Psoas muscle (tissue), 8 donors: ENCODE measurements around the gene GAS2L2. TPM values are rescaled to one million over a fixed set of nuclear protein-coding genes. Genes with fewer than 3 reads are reported as not detected.

ENCODE experiments used
- ATAC-seq, 4 donors: fragments of 200-7000 bp; cut with Tn5 transposase; one replicate each; pipeline ENCODE4 v1.9.1; 2020; ENCODE audit warnings: moderate library complexity in 3 of 4, mild to moderate bottlenecking in 2 of 4
- DNase-seq, 2 donors: peaks; one replicate each; pipeline ENCODE4 v3.0.0-alpha.2; 2020
- H3K27ac ChIP-seq: fragments of 200-600 bp; one replicate; pipeline ENCODE4 v1.8.0; 2022
- H3K27me3 ChIP-seq, 3 donors: fragments of 200-600 bp in 1 of 3; one replicate each; pipeline versions ENCODE4 v1.6.1 to v1.8.0; 2013 to 2022; ENCODE audit warnings: low read length in 2 of 3, mild to moderate bottlenecking in 2 of 3, moderate library complexity in 1 of 3; ENCODE audit not compliant: insufficient read depth in 3 of 3
- H3K36me3 ChIP-seq, 2 donors: fragments of 200-600 bp in 1 of 2; one replicate each; pipeline versions ENCODE4 v1.6.1 to v1.8.0; 2013 to 2022; ENCODE audit warnings: low read depth in 1 of 2, mild to moderate bottlenecking in 1 of 2, moderate library complexity in 1 of 2; ENCODE audit not compliant: insufficient read depth in 1 of 2
- H3K4me1 ChIP-seq: fragments of 200-600 bp; one replicate; pipeline ENCODE4 v1.8.0; 2022
- H3K4me3 ChIP-seq: fragments of 200-600 bp; one replicate; pipeline ENCODE4 v1.8.0; 2022; ENCODE audit warnings: mild to moderate bottlenecking
- H3K9me3 ChIP-seq: fragments of 200-600 bp; one replicate; pipeline ENCODE4 v1.8.0; 2022
- WGBS, 3 donors: extraction: QIAGEN DNeasy Blood & Tissue Kit; methylation state at CpG; one replicate each; pipeline versions ENCODE4 v1.1.6 to v1.1.7; 2013; 5-methylcytosine and 5-hydroxymethylcytosine counted together
- intact Hi-C, 2 donors: fragments of 100-400 bp; cut with DNase I; formaldehyde crosslinking; loops; one replicate each; pipeline versions ENCODE4 v1.11.0 to v1.14.2; 2022
- polyA plus RNA-seq, 3 donors: library from polyadenylated mRNA; stranded (reverse); fragments of 200-250 nt; gene quantifications; one replicate each; pipeline ENCODE4 v1.2.3, GENCODE V29; 2013
- total RNA-seq, 4 donors: library from RNA; stranded (reverse); fragmentation: NEBNext Ultra II Directional in 2 of 4; extraction: Animal tissue kit (Norgen Biotek cat#: 25700) in 2 of 4; gene quantifications; one replicate each; pipeline versions ENCODE4 v1.2.1 to v1.2.4, GENCODE V29; 2021 to 2023
- TF ChIP-seq, protein P1 (sequence below): fragments of 200-600 bp; IDR thresholded peaks from one replicate; pipeline ENCODE4 v1.8.0; 2022; ENCODE audit warnings: antibody characterized with exemption
- donor health status: healthy with polysubstance abuse.
- donor health status: DM: no; HTN: no; CAD: no; lungs with moderate emphysema.
- donor health status: Bipolar disorder and iron deficiency.
- donor health status: healthy.
- donor health status: DM: yes; HTN: yes; CAD: no.
- donor health status: DM: no; HTN: no; CAD: no.
- donor health status: DM: no; HTN: no; CAD: no.
- donor health status: DM: yes; HTN: yes; CAD: no.

The GAS2L2 gene
- total and polyA plus RNA-seq, 7 donors, result 0.04 to 0.27 (median 0.13) TPM; not detected in 1

DNA sequence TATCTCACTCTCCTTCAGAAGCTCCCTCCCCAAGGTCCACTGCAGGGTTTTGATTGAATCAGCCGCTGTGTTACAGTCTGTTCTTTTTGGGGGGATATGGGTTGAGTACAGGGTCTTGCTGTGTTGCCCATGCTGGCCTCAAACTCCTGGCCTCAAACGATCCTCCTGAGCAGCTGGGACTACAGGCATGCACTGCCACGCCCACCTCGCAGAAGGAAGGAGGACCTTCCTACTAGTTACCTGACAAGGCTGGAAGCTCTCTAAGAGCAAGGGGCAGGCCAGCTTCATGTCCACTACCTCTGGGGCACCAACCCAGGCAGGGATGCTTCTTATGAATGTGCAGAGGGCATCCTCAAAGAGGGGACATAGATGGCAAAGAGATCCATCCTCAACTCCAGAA, 44.3 kb upstream of the GAS2L2 start:
- ATAC-seq (no peak), DNase-seq (no peak)
- TF ChIP-seq, protein P1, sequence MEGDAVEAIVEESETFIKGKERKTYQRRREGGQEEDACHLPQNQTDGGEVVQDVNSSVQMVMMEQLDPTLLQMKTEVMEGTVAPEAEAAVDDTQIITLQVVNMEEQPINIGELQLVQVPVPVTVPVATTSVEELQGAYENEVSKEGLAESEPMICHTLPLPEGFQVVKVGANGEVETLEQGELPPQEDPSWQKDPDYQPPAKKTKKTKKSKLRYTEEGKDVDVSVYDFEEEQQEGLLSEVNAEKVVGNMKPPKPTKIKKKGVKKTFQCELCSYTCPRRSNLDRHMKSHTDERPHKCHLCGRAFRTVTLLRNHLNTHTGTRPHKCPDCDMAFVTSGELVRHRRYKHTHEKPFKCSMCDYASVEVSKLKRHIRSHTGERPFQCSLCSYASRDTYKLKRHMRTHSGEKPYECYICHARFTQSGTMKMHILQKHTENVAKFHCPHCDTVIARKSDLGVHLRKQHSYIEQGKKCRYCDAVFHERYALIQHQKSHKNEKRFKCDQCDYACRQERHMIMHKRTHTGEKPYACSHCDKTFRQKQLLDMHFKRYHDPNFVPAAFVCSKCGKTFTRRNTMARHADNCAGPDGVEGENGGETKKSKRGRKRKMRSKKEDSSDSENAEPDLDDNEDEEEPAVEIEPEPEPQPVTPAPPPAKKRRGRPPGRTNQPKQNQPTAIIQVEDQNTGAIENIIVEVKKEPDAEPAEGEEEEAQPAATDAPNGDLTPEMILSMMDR, result no peak
- Histone ChIP-seq H3K9me3 (no peaks in the 10 kb centered on the region), H3K4me3 (no peak overlapping the region), H3K36me3 (no peaks in the 10 kb centered on the region), H3K27ac (no peak overlapping the region), H3K4me1 (peaks cover 8% of the 10 kb centered on the region), H3K27me3 (peaks cover 0 to 48% (median 6%) of the 10 kb centered on the region in 3 donors)
- 67 to 68% (median 68%) methylated on average over 4 of the region's 4 CpGs for WGBS, 3 donors
- intact Hi-C loops, result no loop called here

- TF ChIP-seq, protein P1, result no peak
- no peak for ATAC-seq
- 91 to 94% (median 94%) methylated on average over 1 of the region's 1 CpG for WGBS, 3 donors
- Histone ChIP-seq H3K27ac (no peak overlapping the region), H3K36me3 (no peaks in the 10 kb centered on the region), H3K4me3 (no peak overlapping the region), H3K4me1 (peaks cover 8% of the 10 kb centered on the region), H3K27me3 (peaks cover 0 to 48% (median 6%) of the 10 kb centered on the region in 3 donors), H3K9me3 (no peaks in the 10 kb centered on the region)
- intact Hi-C loops, result no loop called here
- DNase-seq, result no peak
Observed at GRCh38 chr17:35796942-35797341, 43.9 kb upstream of the GAS2L2 start.

- intact Hi-C loops, result no loop called here
- DNase-seq (no peak), ATAC-seq (no peak)
- Histone ChIP-seq H3K27me3 (peaks cover 0 to 48% (median 6%) of the 10 kb centered on the region in 3 donors), H3K4me1 (peaks cover 8% of the 10 kb centered on the region), H3K9me3 (no peaks in the 10 kb centered on the region), H3K27ac (no peak overlapping the region), H3K4me3 (peak overlapping the region; percentile 68), H3K36me3 (no peaks in the 10 kb centered on the region)
- TF ChIP-seq, protein P1, result no peak
- WGBS, 3 donors, result 36 to 40% (median 37%) methylated on average over 8 of the region's 8 CpGs
Observed at GRCh38 chr17:35795871-35796265, 42.8 kb upstream of the GAS2L2 start.

DNA sequence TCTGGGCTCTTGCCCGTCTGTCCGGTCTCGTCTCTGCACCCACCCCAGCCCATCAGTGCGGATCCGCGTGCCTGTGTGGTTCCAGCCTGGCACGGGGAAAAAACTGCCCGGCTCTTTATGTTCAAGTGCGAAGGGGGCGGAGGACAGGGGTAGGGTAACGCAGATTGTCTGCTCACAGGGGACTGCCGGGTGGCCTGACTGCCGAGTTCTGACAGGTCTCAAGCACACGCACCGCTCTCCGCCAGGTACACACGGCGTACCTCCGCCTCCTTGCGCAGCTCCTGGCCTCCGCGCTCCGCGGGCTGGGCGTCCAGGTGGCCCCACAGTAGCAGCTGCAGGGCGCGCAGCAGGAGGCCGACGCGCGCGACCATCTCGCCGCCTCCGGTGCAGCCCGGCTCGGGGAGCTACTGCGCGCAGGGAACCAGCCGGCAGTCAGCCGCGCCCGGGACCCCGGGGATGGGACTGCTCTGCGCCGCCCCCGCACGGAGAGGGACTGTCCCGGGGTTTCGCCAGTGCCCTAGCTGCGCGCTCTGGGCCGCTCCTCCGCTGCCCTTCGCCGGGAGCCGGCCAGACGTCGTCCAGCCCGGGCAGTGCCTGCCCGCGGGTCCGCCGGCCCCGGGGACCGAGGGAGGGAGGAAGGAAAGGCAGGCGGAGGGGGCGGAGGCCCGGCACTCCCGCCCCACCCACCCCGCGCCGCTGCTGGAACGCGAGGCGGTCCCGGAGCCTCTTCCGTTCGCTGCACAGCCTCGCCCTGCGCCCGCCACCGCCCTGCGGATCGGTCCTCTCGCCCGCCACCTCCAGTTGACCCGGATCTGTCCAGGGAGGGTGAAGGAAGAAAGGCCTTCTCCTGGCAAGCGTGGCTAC, 42.2 kb upstream of the GAS2L2 start, which contains the start of gene MMP28:
Gene MMP28 (minus strand): TSS at position 635 of the 864 bp plus-strand sequence. CDS start 264 bp downstream, at position 371.
- intact Hi-C loops, result no loop called here
- 1% methylated on average over 57 to 89 of the region's 89 CpGs for WGBS, 3 donors
- H3K4me3 ChIP-seq, result peak within 1 kb of the TSS; percentile 68
- peak; percentile 50 to 62 for DNase-seq
- H3K27ac ChIP-seq, result no peak within 1 kb of the TSS
- H3K9me3 ChIP-seq, result no peaks in the 10 kb centered on the region
- TF ChIP-seq, protein P1, result no peak
- ATAC-seq, result peak; percentile 51 to 74 (median 59)
- H3K4me1 ChIP-seq, result peaks cover 7% of the 10 kb centered on the region
- H3K36me3 ChIP-seq, result no peaks in the 10 kb centered on the region
- peaks cover 0 to 48% (median 6%) of the 10 kb centered on the region in 3 donors for H3K27me3 ChIP-seq
